Neural progenitor cell (in vitro differentiated cells): ENCODE measurements around the gene MASP1.

Experiments
- CTCF ChIP-seq: fragments of 200-600 bp; sonication (generic); IDR thresholded peaks from 2 replicates; pipeline ENCODE4 v1.5.1; 2017; ENCODE audit warnings: antibody characterized with exemption, mild to moderate bottlenecking
- EZH2 ChIP-seq: fragments of 200-600 bp; sonication (generic); IDR thresholded peaks from 2 replicates; pipeline ENCODE4 v1.6.1; 2017; ENCODE audit warnings: antibody characterized with exemption, mild to moderate bottlenecking, moderate library complexity
- EZH2phosphoT487 ChIP-seq: fragments of 200-600 bp; sonication (generic); IDR thresholded peaks from 2 replicates; pipeline ENCODE4 v1.6.1; 2017; ENCODE audit warnings: antibody characterized with exemption

DNA sequence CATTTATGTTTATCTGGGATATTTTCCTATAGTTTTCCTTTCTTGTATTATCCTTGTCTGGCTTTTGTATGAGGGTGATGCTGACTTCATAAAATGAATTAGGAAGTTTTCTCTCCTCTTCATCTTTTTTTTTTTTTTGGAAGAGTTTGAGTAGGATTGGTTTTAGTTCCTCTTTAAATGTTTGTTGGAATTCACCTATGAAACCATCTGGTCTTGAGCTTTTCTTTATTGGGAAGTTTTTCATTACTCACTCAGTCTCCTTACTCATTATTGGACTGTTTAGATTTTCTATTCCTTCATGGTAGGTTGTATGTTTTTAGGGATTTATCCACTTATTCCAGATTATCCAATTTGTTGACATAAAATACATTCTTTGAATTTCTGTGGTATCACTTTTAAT is 18.7 kb upstream of the MASP1 start:
- TF ChIP-seq CTCF, result no peak
- TF ChIP-seq EZH2phosphoT487, result no peak
- no peak for TF ChIP-seq EZH2
